Calu3 (cell line): ENCODE results near the gene RRP1. TPM values are rescaled to one million over a fixed set of nuclear protein-coding genes. Genes with fewer than 3 reads are reported as not detected.

Source experiments
- BruUV-seq: library from RNA; stranded (reverse); fragments of 400-500 nt; replicated peaks from 2 replicates; lab custom pipeline; 2021; lab: Mats Ljungman, UMichigan
- CTCF ChIA-PET: fragments of 300-600 bp; sonication (Branson Sonifier 250); formaldehyde crosslinking; loops from one replicate; lab custom pipeline; 2022; ENCODE audit warnings: antibody characterized with exemption; lab: Charles Lee
- DNase-seq: peaks from one replicate; pipeline ENCODE4 v3.0.0; 2022
- H3K27ac Mint-ChIP-seq: one replicate; pipeline ENCODE4 v1.8.0; 2022; ENCODE audit warnings: mixed read lengths; ENCODE audit not compliant: unreplicated experiment
- H3K27me3 Mint-ChIP-seq: one replicate; pipeline ENCODE4 v1.8.0; 2022; ENCODE audit warnings: mixed read lengths; ENCODE audit not compliant: unreplicated experiment
- H3K36me3 Mint-ChIP-seq: one replicate; pipeline ENCODE4 v1.8.0; 2022; ENCODE audit warnings: mild to moderate bottlenecking, moderate library complexity, mixed read lengths; ENCODE audit not compliant: insufficient read depth, unreplicated experiment
- H3K4me1 Mint-ChIP-seq: one replicate; pipeline ENCODE4 v1.8.0; 2022; ENCODE audit warnings: mild to moderate bottlenecking, low read depth, mixed read lengths; ENCODE audit not compliant: unreplicated experiment
- H3K4me3 Mint-ChIP-seq: one replicate; pipeline ENCODE4 v1.8.0; 2022; ENCODE audit warnings: mild to moderate bottlenecking, low read depth, moderate library complexity, mixed read lengths; ENCODE audit not compliant: unreplicated experiment
- H3K9me3 Mint-ChIP-seq: one replicate; pipeline ENCODE4 v1.8.0; 2022; ENCODE audit warnings: low read depth, mixed read lengths; ENCODE audit not compliant: unreplicated experiment
- intact Hi-C: fragments of 100-400 bp; cut with micrococcal nuclease; formaldehyde crosslinking; loops from one replicate; pipeline ENCODE4 v1.10.0; 2022; ENCODE audit not compliant: unreplicated experiment
- total RNA-seq: library from RNA; stranded (reverse); gene quantifications from 2 replicates; pipeline ENCODE4 v1.2.3, GENCODE V29; 2022
- TF ChIP-seq, protein P1 (sequence below): fragments of 200-600 bp; IDR thresholded peaks from one replicate; pipeline ENCODE4 v1.8.0; 2022; ENCODE audit warnings: antibody characterized with exemption; ENCODE audit not compliant: unreplicated experiment

RRP1 gene
- total RNA-seq, 1 experiment from 2014 or later, result 37.2 TPM

DNA sequence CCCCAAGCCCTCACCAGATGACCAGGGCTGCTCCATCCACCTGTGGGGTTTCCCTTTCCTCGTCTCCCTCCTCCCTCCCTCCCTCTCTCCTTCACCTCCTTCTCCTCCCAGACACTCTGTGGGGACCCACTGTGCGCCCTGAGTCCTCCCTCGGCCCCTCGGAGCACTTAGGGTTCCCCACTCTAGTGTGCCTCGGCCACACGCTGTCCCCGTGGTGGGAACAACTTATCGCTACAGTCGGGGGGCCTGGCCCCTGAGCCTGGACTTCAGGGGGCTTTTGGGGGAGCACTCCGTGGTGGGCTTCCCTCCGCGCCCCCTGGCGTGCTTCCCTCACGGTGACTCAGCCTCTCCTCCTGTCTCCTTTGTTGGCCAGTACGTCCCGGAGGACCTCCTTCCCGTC lies 40.8 kb upstream of the RRP1 start:
- H3K4me3 Mint-ChIP-seq, result no peak overlapping the region
- H3K36me3 Mint-ChIP-seq, result peaks cover 62% of the 10 kb centered on the region
- H3K27ac Mint-ChIP-seq, result no peak overlapping the region

DNA sequence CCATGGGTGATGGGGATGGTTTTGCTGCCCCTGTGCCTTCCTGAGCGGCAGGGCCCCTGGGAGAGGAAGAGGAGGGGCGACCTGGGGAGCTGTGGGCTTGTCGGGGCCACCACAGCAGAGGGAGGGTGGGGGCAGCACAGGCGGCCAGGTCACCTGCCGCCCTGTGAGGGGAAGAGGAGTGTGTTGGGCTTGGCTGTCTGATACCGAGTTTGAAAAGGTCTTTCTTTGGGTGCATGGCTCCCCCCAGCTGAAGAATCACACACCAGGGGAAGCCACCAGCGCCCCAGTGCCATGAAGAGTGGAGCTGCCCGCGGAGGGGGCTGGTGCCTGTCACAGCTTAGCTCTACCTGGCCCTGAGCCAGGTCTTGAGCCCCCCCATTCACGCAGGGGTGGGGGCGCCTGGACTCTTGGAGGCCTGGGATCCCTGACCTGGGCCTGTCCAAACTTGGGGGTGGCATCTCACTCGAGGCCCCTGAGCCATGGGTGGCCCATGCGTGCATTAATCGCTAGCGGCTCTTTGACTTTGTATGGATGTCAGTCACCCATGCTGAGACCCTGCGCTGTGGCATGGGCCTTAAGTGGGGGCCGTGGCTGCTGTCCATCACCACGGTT lies 39.6 kb upstream of the RRP1 start:
- H3K9me3 Mint-ChIP-seq, result no peaks in the 10 kb centered on the region
- H3K4me1 Mint-ChIP-seq, result no peaks in the 10 kb centered on the region
- intact Hi-C loops, result no loop called here
- no peak overlapping the region for H3K27ac Mint-ChIP-seq
- H3K36me3 Mint-ChIP-seq, result peaks cover 62% of the 10 kb centered on the region
- H3K4me3 Mint-ChIP-seq, result no peak overlapping the region
- no peak for DNase-seq
- CTCF ChIA-PET, result no interaction called here
- H3K27me3 Mint-ChIP-seq, result no peaks in the 10 kb centered on the region
- BruUV-seq, result no TSS peak
- TF ChIP-seq, protein P1, sequence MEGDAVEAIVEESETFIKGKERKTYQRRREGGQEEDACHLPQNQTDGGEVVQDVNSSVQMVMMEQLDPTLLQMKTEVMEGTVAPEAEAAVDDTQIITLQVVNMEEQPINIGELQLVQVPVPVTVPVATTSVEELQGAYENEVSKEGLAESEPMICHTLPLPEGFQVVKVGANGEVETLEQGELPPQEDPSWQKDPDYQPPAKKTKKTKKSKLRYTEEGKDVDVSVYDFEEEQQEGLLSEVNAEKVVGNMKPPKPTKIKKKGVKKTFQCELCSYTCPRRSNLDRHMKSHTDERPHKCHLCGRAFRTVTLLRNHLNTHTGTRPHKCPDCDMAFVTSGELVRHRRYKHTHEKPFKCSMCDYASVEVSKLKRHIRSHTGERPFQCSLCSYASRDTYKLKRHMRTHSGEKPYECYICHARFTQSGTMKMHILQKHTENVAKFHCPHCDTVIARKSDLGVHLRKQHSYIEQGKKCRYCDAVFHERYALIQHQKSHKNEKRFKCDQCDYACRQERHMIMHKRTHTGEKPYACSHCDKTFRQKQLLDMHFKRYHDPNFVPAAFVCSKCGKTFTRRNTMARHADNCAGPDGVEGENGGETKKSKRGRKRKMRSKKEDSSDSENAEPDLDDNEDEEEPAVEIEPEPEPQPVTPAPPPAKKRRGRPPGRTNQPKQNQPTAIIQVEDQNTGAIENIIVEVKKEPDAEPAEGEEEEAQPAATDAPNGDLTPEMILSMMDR, result no peak

More for the DNA sequence above, 40.8 kb upstream of the RRP1 start:
- DNase-seq, result no peak
- Mint-ChIP-seq H3K27me3 (no peaks in the 10 kb centered on the region), H3K4me1 (no peaks in the 10 kb centered on the region), H3K9me3 (no peaks in the 10 kb centered on the region)
- BruUV-seq, result no TSS peak
- TF ChIP-seq, protein P1, result no peak
- intact Hi-C loops, result no loop called here
- CTCF ChIA-PET, result no interaction called here

DNA sequence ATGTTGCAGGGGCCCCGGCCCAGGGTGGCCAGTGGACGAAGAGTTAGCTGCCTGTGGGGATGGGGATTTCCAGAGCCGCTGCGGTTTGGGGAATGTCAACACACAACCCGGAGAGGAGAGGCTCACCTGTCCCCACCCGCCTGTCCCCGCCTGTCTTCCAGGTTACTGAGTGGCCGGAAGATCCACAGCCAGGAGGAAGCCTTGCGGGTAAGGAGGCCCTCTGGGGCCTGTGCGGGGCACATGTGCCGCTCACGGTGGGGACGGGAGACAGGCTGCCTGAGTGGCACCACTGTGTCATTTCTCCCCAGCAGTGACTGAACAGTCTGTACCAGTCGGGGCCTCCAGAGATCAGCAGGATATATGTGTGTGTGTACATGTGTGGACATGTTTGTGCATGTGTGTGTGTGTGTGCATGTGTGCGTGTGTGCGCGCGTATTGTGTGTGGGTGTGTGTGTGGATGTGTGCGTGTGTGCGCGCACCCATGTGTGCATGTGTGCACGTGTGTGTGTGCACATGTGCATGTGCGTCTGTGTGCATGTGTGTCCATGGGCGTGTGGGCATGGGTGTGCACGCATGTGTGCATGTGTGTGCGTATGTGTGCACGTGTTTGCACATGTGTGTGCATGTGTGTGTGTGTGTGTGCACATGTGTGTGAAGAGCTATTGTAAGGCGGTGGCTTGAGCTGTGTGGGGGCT lies 38.9 kb upstream of the RRP1 start:
- H3K4me1 Mint-ChIP-seq, result no peaks in the 10 kb centered on the region
- H3K36me3 Mint-ChIP-seq, result peaks cover 55% of the 10 kb centered on the region
- intact Hi-C loops, result no loop called here
- H3K27me3 Mint-ChIP-seq, result no peaks in the 10 kb centered on the region
- no peak overlapping the region for H3K4me3 Mint-ChIP-seq
- no TSS peak for BruUV-seq
- no peaks in the 10 kb centered on the region for H3K9me3 Mint-ChIP-seq
- CTCF ChIA-PET, result no interaction called here
- H3K27ac Mint-ChIP-seq, result no peak overlapping the region
- no peak for DNase-seq
- TF ChIP-seq, protein P1, result no peak

DNA sequence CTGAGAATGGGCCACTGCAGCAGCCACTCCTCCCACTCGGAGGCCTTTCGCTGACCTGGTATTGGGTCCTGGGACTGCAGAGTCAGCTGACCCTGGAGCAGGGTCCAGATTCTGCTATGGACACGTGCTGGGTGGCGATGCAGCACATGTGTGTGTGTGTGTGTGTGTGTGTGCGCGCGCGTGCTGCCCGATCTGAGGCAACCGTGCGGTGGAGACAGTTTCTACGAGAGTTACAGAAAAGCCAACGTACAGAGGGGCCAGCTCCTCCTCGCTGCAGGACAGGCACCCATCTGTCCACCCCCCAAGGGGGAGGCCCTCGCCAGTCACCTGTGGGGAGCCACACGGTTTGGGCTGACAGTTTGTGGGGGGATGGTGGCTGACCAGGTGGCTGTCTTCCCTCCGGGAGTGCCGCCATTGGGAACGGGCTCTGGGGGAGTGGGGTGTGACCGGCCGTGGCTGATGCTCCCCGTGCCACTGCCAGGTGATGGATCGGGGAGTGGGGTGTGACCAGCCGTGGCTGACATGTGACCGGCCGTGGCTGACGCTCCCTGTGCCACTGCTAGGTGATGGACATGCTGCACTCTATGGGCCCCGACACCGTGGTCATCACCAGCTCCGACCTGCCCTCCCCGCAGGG lies 37.3 kb upstream of the RRP1 start:
- no peaks in the 10 kb centered on the region for H3K9me3 Mint-ChIP-seq
- no peaks in the 10 kb centered on the region for H3K4me1 Mint-ChIP-seq
- H3K4me3 Mint-ChIP-seq, result no peak overlapping the region
- CTCF ChIA-PET, result no interaction called here
- H3K36me3 Mint-ChIP-seq, result peaks cover 51% of the 10 kb centered on the region
- no peaks in the 10 kb centered on the region for H3K27me3 Mint-ChIP-seq
- BruUV-seq, result no TSS peak
- H3K27ac Mint-ChIP-seq, result no peak overlapping the region
- intact Hi-C loops, result no loop called here
- TF ChIP-seq, protein P1, result no peak
- DNase-seq, result no peak
